ENCODE results near the gene LSAMP. TPM values are rescaled to one million over a fixed set of nuclear protein-coding genes. Genes with fewer than 3 reads are reported as not detected.

The LSAMP gene
- total and polyA plus RNA-seq, 2 of the 4 experiments (the other 2 are of a cell fraction), result 7.9 to 8.0 TPM

GRCh38 chr3:116394365-116394764, 50.9 kb downstream of the LSAMP start:
- H2BK120ac ChIP-seq (ENCODE audit: low read depth, low read length), result no peak overlapping the region

More at GRCh38 chr3:116394365-116394764, 50.9 kb downstream of the LSAMP start:
- H3K9ac ChIP-seq (ENCODE audit: low read depth, low read length), result no peak overlapping the region
- no peak overlapping the region for H3K14ac ChIP-seq (replicated peaks; ENCODE audit: low read depth, low read length)
- no peak overlapping the region for H3K4ac ChIP-seq (ENCODE audit: low read depth, low read length)
- H2AK9ac ChIP-seq (replicated peaks; ENCODE audit: low read depth, low read length, poor library complexity), result no peak overlapping the region
- in situ Hi-C loops (cut with MboI; ENCODE audit: low sequenced_read_pairs), result no loop called here
- H4K91ac ChIP-seq (ENCODE audit: insufficient read depth, low read depth, low read length), result no peak overlapping the region
- no peak overlapping the region for H3K4me3 ChIP-seq (ENCODE audit: insufficient read depth, low read depth, low read length)
- no peak overlapping the region for H2BK20ac ChIP-seq (ENCODE audit: low read depth, low read length)
- POLR2A ChIA-PET (ENCODE audit: unreplicated experiment), result no interaction called here
- no peak overlapping the region for H2BK15ac ChIP-seq (ENCODE audit: low read depth, low read length)
- no CpG with 5 or more reads among the region's 4 CpGs for WGBS, 2 experiments (ENCODE audit: extremely low coverage in 2 of 2, insufficient read length in 1 of 2)
- H3K79me1 ChIP-seq (ENCODE audit: low read depth in 1 of 2, low read length in 2 of 2), result no peaks in the 10 kb centered on the region
- no peak overlapping the region for H2AFZ ChIP-seq (replicated peaks; ENCODE audit: low read length, poor library complexity)
- no peak overlapping the region for H2BK5ac ChIP-seq (ENCODE audit: low read depth, low read length, poor library complexity, severe bottlenecking)
- BruUV-seq (replicated peaks), result no TSS peak
- dilution Hi-C loops (cut with HindIII; ENCODE audit: low sequenced_read_pairs, unreplicated experiment), result no loop called here
- no peak overlapping the region for H3K4me2 ChIP-seq (ENCODE audit: low read depth, low read length)
- no peak overlapping the region for H4K5ac ChIP-seq (ENCODE audit: low read depth, low read length)
- TF ChIP-seq CEBPB (IDR thresholded peaks at IDR 0.05; ENCODE audit: low read depth, low read length) (no peak), RAD21 (IDR thresholded peaks at IDR 0.05; ENCODE audit: low read length) (no peak), BHLHE40 (IDR thresholded peaks at IDR 0.05; ENCODE audit: low read depth, low read length) (no peak), MAFK (IDR thresholded peaks at IDR 0.05; ENCODE audit: low read depth, low read length) (no peak), MXI1 (IDR thresholded peaks at IDR 0.05; ENCODE audit: borderline replicate concordance, low read depth, low read length) (no peak)
- no peaks in the 10 kb centered on the region for H3K36me3 ChIP-seq (ENCODE audit: control insufficient read depth, insufficient read depth, low read length)
- H3K23ac ChIP-seq (ENCODE audit: low read depth, low read length), result no peak overlapping the region
- H3K56ac ChIP-seq (ENCODE audit: extremely low read depth, insufficient read depth, low read length), result no peak overlapping the region
- DNase-seq, result no peak
- H3K18ac ChIP-seq (ENCODE audit: low read depth, low read length), result no peak overlapping the region
- H2AK5ac ChIP-seq (ENCODE audit: low read depth, low read length), result no peak overlapping the region
- intact Hi-C loops (cut with micrococcal nuclease), result no loop called here
- H3K4me1 ChIP-seq (ENCODE audit: control insufficient read depth, insufficient read depth, low read length), result peaks cover 1% of the 10 kb centered on the region; the same call in 1 of the 2 replicates
- H4K8ac ChIP-seq (ENCODE audit: low read depth in 2 of 2, low read length in 2 of 2), result no peak overlapping the region
- H3K9me3 ChIP-seq (ENCODE audit: control insufficient read depth, insufficient read depth, low read length), result peaks cover 4% of the 10 kb centered on the region; the same call in 1 of the 2 replicates
- H4K20me1 ChIP-seq (ENCODE audit: insufficient read depth, low read length), result no peaks in the 10 kb centered on the region
- no peaks in the 10 kb centered on the region for H3K9me1 ChIP-seq (ENCODE audit: insufficient read depth, low read length)
- CTCF ChIA-PET, result no interaction called here
- H3K27me3 ChIP-seq (ENCODE audit: control insufficient read depth, insufficient read depth, low read length), result no peaks in the 10 kb centered on the region
- ATAC-seq (ENCODE audit: low read depth), result no peak
- H3K27ac ChIP-seq (ENCODE audit: insufficient read depth, low read length), result no peak overlapping the region
